IPS-NIHi7 (cell line): Measurements from ENCODE around the gene HGFAC.

ENCODE experiments used
- DNase-seq: peaks from one replicate; pipeline ENCODE4 v3.0.0; 2012; ENCODE audit warnings: mixed read lengths; ENCODE audit errors: extremely low spot score

HGFAC gene

DNA sequence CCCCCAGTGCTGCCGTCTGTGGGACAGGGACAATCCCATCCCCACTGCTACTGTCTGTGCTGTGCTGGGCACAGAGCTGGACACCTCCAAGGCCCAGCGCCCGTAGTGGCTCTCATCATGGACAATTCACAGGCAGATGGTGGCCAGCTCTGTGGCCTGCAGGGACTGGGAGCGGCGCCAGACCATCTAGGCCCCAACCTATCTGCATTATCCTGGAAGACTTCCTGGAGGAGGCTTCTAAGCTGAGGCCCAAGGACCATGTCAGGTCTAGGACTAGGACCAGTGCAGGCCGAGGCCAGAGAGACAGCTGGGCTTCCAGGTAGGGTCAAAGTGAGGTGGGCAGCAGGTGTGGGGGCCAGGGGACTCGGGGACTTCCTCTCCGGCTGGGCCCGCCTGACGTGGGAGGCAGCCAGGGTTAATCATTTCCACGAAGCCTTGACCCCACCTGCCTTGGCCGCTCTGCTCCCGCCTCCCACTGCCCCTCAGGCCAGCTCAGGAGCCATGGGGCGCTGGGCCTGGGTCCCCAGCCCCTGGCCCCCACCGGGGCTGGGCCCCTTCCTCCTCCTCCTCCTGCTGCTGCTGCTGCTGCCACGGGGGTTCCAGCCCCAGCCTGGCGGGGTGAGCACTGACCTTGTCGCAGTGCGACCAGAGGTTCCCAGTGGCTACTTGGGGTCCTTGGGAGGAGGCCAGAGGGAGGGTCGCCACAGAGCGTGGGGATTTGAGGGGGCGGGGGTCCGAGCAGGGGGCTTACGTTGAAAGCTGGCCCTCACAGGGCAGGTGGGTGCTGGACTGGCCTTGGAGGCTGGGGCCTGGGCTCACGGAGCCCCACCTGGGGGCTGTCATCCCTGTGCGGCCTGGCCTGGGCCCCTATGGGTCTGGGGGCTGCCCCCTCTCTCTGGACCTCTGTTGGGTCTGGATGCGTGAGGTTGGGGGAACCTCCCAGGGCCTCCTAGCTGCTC, at the start of gene HGFAC:
TSS of gene HGFAC (plus strand) at position 468 of the 959 bp plus-strand sequence. CDS start at position 502, 34 bp downstream.
- no peak for DNase-seq

DNA sequence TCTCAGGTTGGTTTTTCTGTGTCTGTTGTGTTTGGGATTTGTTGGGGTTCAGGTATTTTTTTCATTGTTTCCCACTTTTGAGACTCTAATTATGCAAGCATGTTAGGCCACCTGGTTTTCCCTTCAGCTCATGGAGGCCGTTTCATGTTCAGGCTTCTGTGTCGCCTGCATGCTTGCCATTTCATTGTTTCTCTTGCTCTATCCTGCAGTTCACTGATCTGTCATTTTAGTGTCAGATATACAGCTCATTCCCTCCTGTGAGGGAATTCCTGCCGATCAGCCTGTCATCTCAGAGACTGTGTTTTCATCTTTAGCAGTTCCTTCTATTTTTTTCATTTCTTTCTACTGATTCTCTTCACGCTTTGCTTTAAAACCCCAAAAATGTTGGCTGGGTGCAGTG, 49.4 kb upstream of the HGFAC start:
- no peak for DNase-seq

DNA sequence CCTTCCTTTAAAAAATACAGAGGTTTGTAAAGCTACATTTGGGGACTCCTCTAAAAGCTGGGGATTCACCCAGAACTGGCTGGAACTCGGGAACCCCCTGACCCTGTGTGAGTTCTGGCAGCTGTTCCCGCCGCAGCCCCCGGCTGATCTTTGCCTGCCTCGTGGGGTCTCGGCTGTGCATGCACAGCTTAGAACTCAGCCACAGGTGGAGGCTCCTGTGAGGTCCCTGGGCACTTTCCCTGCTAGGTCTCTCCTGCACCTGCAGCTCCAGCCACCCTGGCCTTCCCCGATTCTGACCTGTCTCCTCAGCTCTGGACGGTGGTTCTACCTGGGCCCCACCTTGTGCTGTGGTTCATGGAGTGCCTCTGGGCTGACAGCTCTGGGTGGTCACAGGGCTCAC, 48.6 kb upstream of the HGFAC start:
- DNase-seq, result no peak

DNA sequence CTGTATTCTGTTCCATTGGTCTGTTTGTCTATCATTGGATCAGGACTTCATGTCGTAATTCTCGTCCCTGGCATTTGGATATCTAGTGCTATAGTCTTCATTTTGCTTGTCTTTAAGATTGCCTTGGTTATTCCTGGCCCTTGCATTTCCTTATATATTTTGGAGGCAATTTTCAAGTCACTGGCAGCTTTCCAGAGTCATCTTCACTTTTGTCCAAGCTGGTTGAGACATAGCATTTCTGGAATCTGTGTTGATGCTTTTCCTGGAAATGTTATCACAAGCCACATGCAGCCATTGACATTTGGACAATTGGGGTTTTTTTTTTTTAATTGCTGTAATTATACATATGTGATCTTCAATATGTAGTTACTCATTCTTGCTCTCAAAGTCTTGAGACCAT, 45.2 kb upstream of the HGFAC start:
- no peak for DNase-seq

DNA sequence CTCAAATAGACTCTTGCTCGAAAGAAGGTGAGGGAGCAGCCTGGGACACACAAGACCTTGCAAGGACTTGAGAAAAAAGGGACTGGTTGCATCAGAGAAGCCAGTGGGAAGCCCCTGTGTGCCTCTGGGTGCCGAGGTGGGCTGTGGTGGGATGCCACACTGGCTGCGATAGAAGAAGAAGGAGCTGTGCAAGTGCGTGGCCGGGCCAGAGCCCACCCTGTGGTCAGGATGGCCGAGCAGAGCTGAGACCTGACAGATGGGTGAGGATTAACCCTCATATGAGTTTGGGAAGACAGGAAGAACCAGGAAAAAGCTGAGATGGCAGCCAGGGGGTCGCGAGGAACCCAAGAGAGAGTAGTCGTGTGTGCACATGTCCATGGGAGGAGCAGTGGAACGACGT, 44.6 kb upstream of the HGFAC start:
- DNase-seq, result no peak

DNA sequence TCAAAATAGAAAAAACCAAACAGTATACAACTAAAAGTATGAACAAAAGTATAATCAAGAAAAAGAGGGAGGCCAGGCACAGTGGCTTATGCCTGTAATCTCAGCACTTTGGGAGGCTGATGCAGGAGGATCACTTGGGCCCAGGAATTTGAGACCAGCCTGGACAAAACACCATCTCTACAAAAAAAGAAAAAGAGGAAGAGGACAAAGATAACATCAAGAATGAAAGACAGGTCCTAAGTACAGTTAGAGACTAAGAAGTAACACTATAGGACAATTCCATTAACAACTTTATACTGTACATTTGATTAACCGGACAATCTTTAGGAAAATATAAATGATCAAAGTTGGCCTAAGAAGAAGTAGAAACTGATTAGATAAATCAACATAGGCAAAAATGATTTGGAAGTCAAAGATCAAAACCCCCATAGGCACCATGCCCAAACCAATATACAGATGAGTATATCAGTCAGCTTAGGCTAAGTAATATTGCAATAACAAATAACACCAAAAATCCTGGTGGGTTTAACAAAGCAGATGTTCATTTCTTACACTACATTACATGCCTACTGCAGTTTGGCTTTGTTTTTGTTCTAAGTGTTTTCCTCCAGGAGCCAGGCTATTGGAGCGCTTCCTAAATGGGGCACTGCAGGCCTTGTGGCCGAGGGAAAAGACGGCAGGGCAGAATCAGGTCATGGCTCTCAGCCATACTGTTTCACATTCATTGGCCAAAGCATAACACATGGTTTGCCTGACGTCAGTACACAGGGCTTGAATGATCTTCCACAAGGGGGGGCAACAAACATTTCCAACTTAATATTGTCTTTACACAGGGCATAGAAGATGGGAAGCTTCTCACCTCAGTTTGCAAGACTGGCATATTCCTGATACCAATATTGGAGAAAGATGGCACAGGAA, 42.2 kb upstream of the HGFAC start:
- DNase-seq, result no peak

DNA sequence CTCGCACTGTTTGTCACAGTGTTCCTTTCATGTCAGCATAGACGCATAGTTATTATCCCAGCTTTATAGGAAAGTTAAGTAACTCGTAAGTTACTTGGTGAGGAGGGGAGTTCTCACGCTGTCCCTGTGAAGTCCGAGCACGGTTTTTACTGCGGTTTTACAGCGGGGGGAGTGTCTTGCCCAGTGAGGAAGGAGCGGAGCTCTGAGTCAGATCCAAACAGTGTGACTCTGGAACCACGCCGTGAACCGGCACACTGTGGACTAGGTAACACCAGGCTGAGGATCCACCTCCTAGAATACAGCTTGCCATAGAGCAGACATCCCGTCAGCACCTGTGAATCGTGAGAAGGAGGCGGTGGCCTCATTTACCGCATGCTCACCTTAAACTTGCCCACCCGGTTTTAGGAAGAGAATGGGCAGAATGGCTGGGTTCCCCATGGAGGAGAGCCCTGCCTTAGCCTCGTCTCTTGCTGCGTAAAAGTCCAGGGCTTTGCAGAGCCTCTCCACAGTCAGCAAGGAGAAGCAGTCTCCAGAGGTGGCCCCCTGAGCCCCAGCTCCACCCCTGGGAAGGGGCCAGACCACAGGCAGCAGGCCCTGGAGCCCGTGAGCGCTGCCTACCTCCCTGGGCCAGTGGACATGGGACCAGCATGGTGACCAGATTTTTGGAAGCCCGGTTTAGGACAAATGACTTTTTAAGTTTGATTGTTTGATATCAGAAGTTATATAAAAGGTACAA, 40.2 kb upstream of the HGFAC start:
- DNase-seq, result no peak

DNA sequence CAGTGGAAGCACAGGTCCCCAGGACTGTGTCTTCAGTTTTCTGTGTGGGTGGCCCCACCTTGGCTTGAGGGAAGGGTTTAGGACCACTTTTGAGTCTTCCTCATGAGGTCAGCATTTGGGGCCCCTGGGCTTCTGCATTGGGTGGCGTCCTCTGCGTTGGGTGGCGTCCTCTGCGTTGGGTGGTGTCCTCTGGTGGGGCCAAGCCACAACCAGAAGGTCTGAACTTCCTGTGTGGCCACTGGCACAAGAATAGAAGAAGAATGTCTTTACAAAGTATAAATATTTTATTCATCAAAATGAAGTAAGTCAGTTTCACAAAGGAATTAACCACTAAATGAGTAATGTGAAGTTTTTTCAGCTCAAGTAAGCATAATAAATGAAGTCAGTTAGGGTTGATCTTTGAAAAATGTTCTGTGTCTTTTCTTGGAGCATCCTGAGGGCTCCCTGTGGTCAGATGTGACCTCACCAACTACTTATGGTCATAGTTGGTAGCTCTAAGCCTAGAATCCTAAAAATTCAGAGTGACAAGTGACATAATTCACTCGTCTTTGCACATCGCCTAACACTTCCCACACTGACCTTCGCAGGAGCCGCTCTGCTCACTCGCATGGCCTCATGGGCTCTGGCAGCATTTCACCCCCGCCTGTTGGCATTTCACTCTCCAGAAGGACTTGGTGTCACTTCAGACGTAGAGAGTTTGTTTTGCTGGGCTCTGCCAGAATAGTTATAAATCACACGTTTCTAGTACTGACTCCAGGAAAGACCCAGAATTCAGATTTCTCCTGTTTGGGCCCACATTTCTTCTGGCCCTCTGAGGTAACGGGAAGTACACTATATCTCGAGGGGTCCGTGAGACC, 39.0 kb upstream of the HGFAC start:
- no peak for DNase-seq

DNA sequence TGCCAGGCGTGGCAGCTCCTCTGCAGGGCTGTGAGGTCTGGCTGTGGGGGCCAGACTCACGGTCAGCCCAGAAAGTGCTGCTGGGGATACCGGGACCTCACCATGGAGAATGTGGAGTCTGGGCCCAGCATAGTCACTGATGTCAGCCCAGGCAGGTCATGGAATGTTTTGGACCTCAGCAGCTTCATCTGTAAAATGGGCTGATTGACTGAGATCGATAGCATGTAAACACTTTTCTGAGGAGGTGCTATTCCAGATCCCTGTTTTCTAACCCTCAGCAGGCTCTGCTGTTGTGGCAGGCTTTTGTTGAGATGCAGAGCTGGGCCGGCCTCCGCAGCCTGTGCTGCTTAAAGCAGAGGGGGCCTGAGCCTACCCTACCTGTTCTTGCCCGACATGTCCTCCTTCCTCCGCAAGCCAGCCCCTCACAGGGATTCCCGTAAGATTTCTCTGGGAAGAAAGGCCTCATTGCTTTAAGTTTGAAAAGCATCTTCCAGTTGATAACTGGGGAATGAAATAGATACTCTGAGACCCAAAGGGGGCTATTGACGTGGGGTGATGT, 38.3 kb upstream of the HGFAC start:
- DNase-seq, result no peak

DNA sequence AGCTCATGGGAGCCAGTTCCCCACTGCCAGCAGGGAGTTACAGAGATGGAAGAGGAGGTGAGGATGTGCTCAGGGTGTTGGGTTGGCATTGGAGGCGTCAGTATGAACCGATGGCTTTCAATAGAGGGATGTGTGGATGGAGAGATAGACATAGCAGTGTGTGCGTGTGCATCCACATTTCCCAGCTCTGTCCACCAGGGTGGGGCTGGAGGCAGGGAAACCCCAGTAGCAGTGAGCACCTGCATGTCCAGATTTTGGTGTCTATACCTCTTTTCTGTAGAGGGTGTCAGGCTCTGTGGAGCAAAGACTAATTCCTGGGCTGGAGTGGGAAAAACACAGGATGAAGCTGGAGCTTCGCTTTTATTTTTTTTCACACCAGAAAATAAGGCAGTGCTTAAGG, 37.2 kb upstream of the HGFAC start:
- no peak for DNase-seq

DNA sequence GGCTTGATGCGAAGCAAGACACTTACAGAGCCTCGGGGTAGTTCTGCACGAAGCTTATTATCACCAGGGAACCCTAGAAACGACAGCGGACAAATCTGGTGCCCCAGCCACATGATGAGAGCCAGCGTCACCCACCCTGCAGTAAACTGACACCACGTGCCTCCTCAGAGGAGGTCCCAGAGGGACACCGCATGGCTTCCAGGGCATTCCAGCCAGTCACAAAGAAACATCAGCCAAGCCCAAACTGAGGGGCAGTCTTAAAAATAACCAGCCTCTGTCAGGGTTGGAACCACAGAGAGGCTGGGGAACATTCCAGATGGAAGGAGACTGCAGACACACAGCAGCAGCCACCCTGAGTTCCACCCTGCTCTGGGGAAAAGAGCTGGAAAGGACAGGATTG, 36.6 kb upstream of the HGFAC start:
- no peak for DNase-seq

DNA sequence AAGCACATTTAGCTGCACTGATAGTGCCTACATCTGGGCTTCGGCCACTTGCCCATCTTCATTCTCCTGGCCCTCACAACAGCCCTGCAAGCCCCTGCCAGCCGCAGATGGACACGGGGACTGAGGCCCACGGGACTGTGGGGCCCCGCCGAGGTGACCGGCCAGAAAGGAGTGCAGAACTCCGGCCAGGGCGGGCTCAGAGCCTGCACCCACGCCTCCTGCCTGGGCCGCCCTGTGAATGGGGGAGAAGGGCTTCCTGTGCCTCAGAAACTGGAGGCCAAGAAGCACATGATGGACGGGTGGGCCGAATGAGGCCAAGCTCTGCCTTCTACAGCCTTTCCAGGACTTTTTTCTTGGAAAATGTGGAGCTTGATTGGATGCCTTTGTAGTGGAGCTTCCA, 35.7 kb upstream of the HGFAC start:
- no peak for DNase-seq

DNA sequence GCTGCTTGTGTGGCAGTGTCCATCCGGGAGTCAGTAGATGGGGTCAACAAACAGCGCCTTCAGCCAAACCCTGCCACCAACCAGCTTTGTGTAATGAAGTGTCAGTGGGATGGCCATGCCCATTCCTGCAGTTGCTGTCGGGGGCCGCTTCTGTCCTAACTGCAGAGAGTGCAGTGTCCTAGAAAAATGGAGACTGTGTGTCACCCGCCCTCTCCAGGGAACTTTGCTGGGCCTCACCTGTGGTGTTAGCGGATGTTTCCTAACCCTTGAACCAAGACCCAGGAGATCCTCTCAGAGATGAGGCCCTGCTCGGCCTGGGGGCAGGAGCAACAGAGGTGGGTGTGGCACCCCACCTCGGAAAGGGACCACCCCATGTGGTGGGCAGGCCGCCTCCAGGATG, 35.3 kb upstream of the HGFAC start:
- no peak for DNase-seq

DNA sequence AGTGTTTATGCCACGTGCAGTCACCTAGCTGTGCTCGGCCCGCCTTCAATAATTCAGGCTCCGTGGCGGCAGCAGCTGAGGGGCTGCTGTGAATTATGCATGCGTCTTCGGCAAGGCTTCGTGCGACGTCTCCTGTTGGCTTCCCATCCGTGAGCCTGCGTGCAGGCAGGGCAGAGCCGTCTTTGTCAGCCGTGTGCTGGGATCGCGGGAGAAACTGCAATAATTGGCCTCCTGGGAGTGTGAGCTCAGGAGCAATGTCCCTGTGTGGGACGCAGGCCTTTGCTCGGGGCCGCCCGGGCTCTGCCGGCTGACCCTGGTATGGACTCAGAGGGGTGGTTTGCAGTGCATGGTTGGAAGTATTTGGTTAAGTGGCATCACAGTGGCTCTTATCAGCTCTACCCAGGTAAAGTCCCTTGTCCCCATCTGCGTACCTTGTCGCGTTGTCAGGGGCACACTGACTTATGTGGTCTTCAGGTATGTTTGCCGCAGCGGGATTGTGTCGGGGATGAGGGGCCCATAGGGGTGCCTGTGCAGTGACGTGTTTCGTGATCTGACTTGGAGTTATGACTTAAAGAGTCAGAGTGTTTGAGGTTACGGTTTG, 34.5 kb upstream of the HGFAC start:
- no peak for DNase-seq

DNA sequence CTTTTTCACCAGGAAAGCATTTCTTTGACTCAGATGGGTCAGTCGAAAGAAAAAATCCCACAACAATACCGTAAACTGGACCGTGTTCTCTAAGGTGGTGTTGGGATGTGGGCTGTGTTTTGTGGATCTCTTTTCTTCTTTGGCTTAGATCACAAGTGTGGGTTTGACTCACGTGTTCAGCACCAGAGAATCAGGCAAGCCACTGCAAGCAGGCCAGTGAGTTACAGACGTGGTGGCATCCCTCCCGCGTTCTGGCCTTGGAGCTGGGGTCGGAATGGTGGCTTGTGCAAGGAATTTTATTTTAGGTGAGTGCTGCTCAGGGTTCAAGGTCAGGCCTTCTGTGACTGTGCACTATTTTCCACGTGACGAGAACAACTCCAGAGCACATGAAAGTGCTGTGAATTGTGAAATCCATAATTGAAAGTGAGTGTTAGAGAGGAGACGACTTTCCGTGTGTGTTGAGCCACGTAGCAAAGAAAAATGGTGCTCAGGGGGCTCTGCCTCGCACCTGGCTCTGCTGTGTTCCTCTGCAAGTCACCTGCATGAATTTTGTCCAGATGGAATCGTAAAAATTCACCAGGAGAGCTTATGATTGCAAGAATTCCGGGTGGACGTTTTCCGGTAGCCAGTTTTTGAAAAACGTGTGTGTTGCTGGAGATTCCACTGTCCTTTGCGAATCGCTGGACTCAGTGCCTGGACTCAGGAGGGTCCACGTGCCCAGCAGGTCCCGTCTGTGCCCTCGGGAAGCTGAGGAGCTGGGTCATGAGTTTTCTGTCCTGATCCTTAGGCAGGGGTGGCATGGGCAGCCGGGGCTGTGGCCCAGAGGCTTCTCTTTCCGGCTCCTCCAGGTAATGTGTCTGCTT, 33.6 kb upstream of the HGFAC start:
- no peak for DNase-seq

DNA sequence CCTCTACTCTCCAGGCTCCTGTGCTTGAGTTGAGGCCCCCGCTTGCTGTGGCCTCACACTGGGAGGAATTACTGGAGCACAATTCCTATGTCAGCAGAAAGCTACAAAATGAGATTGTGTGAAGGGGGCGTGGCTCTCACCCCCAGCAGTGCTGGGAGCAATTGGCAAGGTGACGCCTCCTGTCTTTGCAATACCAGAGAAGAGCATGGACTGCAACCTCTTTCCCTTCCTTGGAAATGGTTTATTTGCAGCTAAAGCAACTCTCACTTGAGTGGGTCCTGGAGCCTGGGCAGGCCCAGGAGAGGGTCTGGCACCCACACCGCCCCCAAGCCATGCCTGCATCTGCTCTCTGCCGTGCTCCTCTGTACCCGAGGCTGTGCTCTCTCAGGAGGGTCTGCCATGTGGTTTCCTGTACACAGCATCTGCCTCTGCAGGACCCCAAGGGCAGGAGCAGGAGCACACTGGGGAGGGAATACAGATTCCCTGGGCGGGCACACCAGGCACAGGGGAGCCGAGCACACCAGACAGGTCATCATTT, 32.9 kb upstream of the HGFAC start:
- DNase-seq, result peak; percentile 62

DNA sequence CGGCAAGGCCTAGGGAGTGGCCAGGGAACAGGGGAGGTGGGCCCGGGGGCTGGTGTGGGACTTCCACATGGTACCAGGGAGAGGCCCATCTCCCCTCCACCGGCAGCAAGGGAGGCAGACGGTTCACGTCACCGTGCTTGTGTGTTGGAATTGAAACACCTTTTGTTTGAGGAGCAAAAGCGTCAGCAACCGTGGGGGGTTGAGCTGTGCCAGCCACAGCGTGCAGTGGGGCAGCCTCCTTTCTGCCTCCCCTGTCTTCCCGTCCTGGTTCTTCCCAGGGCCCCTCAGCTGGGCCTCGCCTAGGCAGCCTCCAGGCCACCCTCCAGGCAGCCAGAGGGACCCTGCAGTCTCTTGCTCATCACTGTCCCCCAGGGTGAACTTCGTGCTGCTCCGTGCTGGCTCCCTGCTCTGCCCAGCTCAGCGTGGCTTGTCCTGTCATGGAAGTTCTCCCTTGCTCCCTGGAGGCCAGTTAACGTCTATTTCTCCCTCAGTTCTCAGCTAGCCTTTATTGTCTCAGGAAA, 32.1 kb upstream of the HGFAC start:
- no peak for DNase-seq

DNA sequence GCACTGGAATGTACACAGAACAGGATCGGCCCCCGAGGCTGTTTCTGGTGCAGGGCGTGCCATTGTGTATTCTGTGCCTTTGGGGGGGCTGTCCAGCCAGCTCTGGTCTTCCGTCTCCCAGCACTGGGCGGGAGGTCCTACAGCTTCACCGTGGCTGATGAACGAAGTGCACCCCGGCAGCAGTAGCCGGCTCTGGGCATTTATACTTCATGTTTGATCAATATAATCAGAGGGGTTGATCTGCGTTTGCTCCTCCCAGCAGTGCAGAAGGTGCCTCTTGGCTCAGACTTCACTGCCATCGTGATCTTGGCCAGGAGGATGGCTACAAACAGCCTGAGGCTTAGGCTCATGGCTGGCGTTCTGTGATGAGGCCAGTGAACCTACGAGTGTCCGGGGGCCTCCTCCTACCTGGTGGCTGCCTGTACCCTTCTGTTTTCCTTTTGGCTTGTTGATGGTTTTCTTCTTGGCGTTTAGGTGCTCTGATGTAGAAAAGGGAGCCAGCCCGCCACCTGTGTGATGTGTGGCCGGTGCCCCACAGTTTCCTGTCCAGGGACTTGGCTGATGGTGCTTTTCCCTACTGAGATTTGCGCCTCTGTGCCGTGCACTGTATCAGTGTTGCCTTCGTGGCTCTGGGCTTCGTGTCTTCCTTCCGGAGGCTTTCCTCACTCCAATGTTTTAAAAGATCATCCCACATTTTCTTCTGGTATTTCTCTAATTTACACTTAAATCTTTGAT, 31.2 kb upstream of the HGFAC start:
- DNase-seq, result no peak
